NCI-H82 treated with DMSO at 0.1 percent for 48 hours (cell line): ENCODE data around the gene PARD3B.
A peak's percentile ranks its signal among the peaks of the same experiment; 100 is the strongest.

ENCODE experiments used
- DNase-seq: peaks from one replicate; lab custom pipeline; 2025; ENCODE audit not compliant: unreplicated experiment; lab: John Stamatoyannopoulos, UW

The PARD3B gene

DNA sequence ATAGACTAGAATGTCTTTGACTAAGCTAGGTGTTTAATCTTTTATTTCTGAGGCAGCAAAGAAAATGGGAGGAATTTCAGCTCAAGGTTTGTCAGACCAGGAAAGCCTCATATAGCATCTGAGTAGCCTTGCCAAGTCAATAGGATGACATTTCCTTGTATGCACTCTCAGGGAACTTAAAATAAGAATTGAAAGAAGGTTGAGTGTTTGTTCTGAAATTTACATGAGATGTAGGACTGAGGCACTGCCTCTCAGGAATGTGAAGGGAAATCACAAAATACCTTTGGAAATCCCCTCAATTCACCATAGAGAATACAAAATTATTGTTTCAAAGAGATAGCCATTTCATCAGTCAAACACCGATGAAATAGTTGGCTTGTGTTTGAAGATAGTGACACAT lies 745.0 kb downstream of the PARD3B start:
- DNase-seq = no peak

DNA sequence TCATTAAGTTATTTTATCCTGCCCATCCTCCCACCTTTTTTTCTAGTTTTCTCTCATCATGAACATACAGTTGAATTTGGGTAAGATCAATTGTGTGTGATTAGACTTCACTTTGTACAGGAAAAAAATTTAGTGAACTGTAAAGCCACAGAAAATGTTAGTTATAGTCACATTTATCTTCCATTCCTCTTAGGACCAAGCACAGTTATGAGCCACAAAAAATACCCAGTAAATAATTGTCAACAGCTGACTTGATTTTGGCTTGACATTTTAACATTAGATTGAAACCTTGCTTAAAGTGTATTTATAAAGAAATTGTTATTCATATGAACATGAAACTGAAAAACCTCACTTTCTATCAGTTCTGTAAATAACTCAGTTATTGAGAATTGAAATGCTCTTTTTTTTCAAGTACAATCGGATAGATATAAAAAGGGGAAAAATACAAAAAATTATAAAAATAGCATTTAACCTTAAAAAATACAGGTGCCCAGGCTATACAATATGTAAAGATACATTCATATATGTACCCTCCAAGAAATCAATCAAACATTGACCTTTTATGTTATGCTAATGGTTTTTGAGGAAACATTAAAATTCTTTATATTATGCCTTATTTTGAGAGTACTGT lies 747.5 kb downstream of the PARD3B start:
- DNase-seq = no peak

DNA sequence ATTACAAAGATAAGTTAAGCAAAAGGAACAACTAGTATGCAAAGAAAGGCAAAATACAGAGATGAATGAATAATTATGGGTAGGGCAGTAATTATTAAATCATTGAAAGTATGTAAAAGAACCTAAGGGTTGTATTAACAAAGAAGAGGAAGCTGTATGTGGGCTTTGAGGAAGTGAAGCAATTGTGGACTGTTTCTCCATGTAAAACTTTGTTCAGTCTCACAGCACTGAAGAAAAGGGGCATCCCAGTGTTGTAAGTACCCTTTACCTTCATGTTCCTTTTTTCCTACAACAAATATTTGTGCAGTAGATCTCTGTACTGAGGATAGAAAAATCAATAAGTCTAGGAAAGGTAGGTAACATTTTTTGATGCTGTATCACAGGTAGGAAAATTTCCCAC lies 748.3 kb downstream of the PARD3B start:
- DNase-seq = no peak

DNA sequence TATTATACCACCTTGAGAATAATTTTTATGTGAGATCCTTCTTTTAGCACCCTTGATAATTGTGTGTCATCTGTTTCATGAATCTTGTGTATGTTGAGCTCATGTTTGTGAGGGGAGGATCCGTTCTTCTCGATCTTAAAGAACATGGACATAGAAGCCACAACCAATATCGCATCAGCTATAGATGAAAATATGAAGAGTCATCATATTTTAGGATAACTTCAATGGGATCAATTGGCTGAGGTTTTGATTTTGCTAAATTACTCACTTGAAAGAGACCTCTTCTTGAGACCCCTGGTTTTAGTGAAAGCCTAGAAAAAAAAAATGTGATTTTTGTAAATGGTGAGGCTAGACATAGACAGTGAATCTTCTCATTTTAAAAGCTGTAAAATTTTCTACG lies 751.7 kb downstream of the PARD3B start:
- no peak for DNase-seq

DNA sequence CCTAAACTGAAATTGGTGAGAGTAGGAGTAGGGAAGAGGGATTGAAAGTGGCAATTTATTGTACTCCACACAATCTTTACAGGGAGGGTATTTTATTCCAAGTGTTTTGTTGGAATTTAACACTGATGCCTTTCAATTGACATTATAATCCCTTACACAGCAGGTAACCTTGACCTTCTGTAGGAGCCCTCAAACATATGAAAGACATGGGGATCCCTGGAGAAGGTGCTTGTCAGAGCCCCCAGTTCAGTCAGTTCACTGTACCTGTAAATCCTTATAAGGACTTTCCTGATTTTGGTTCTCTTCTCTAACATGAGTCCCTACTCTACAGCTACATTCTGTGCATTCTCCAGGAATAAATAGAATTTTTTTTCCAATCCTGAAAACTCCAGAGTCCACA lies 752.1 kb downstream of the PARD3B start:
- no peak for DNase-seq

DNA sequence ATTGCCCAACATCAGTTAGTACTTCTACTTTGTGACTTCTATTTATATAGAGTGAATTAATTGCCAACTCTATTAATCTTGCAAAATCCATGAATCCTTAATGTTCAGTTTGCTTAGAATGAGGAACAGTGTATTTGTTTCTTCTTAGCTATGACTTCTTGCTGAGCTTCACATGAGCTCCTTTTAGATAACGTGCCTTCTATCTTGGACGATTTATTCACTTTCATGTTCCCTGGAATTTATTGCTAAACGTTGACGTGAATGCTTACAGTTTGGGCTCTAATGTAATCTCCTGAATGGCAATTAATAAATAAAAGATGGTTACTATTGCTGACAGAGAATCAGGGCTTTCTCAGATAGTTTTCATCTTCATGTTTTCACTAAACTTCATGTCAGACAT lies 752.6 kb downstream of the PARD3B start:
- DNase-seq = no peak

DNA sequence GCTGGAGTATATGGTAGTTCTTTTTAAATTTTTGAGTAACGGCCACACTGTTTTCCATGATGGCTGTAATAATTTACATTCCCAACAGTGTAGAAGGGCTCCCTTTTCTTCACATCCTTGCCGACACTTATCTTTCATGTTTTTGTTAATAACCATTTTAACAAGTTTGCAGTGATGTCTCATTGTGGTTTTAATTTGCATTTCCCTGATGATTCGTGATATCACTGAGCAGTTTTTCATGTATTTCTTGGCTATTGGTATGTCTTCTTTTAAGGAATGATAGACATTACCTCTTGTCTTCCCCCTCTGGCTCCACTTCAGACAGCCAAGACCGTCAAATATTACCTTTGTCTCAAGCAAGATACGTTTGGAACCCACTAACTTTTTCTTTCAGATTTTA lies 765.9 kb downstream of the PARD3B start:
- DNase-seq = no peak

DNA sequence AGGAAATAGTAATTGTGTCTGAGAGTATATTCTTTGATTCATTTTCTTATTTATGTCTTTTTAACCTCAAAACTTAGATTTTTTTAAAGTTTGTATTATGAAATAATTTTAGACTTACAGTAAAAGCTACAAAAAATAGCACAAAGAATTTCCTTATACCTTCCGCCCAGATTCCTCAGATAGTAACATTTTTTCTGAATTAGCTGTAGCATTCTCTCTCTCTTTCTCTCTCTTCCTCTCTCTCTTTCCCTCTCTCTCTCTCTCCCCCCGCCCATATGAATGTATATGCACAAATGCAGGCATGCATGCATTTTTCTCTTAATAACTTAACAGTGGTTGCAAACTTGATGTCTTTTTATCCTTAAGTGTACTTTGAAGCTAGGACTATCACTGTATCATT lies 776.0 kb downstream of the PARD3B start:
- DNase-seq = no peak

DNA sequence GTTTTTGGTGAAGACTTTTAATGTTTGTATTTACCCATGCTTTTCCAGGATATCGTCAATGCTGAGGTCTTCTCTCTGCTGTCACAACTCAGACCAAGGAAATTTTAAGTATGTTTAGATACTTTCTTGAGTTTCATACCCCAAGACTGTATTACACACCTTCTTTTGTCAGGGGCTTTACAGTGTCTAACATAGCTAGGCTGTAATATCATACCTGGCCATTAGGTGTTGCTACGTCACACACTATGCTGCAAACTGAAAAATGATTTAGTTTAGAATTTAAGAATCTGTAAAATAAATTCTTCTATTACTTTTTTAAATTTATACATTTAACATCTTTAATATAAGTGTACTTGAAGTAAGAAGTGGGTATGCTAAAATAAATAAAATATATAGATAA lies 778.7 kb downstream of the PARD3B start:
- DNase-seq = no peak

DNA sequence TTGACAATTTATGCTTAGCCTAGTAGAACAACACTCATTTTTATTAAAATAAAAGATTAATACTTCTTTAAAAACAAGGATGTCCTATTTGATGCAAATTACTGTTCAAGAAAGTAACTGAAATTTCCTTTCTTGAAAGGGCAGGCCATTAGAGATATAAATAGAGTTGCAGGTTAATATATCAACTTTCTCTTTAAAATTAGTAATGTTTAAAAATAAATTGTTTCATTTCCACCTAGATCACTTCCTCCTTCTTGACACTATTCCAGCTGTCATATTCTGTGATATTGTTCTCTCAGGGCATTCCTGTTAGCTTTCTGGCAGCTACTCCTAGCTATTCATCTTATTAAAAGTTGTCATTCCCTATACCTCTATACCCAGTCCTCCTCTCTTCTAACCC lies 779.1 kb downstream of the PARD3B start:
- DNase-seq = no peak

DNA sequence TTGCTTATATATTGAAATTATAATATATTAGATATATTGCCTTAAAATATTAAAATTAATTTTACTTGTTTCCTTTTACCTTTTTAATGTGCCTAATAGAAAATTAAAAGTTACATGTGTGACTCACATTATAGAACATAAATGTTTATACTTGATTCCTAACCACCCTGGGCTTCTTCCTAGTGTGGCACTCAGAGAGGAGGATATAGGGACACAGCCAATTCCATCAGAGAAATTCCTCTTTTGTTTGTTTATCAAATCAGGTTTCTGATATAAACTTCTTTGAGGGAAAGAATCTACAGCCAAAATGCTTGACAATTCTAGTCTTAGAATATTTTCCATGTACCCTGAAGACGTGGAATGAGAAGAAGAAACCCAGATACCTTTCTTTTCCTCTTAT lies 788.1 kb downstream of the PARD3B start:
- no peak for DNase-seq

DNA sequence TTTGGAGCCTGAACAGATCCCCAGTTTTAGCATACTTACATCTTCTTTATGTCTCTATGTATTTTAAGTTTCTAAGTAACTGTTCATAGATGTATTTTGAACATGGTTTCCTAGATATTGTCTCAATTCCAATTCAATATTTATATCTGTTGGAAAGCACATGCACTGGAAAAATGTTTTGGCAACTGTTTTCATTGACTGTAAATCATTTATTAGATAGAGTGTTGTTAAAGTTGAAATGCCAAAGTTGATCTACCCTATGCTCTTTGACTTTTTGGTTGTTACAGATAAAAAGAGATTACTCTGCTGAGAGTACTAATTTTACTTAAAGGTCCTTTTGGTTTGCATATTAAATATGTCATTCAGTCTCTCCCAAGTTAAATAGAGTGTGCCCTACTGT lies 792.0 kb downstream of the PARD3B start:
- no peak for DNase-seq

DNA sequence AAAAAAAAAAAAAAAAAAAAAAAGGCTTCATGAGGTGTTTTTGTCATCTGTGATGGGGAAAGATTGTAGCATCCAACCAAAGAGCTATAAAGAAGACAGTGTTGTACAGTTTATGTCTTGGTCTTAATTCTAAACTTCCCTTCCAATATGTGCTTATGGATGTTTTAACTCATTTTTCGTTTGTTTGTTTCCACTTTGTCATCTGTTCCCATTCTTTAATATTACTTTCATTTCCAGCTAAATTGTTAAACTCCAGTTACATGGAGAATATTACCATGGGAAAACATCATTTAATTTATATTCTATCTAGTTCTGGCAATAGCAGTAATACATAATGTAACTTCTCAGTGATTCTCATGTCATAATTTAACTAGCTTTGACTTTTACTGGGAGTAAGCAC lies 792.9 kb downstream of the PARD3B start:
- DNase-seq = no peak

DNA sequence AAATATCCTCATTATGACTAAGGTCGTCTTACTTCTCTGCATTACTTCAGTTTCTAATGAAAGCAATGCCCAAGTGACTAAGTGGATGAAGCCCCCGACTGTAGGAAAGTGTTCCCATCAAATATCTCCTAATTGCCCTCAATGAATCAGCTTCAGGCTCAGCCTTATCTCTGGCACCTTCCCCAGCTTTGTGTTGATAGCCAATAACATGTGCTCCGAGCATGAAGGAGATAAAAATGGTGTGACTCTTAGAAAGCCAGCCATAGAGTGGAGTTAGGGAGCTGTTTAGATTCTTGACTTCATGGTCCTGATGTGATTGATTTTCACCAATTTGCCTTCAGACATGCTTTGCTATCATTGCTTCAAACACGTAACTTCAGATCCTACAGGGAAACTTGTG lies 797.8 kb downstream of the PARD3B start:
- no peak for DNase-seq

DNA sequence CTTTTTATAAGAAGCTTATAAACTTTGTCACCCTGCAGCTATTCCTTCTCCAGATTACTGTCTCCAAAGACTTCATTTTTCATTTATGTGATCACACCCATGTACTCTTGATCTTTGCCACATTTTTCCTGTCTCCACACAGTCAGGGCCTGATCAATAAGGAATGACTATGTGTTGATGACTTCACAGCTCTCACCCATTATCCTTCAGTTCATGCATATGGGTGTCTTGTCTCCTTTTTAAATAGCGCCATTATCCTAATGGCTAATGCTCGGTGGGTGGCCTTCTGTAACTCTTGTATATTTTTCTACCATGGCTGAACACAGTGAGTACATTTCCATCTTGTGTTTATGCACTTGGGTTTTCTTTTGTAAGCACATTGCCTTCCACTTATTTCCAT lies 801.4 kb downstream of the PARD3B start:
- DNase-seq = no peak

DNA sequence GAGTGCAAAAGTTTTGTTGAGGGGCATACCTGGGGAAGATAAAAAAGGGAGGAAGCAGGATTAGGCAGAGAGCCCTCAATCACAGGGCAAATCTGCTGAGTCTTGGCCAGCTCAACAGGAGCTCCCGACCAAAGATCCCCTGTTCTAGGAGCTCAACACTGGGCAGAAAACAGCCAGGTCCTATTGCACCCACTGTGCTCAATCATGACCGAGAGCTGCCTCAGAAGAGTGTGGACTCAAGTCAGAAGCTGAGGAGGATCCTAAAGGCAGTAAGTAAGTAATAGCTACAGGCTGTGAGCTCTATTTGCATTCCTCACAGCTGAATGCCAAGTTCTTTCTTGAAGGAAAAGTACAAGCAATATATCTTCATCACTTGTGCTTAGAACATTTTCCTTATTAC lies 802.6 kb downstream of the PARD3B start:
- DNase-seq = no peak

DNA sequence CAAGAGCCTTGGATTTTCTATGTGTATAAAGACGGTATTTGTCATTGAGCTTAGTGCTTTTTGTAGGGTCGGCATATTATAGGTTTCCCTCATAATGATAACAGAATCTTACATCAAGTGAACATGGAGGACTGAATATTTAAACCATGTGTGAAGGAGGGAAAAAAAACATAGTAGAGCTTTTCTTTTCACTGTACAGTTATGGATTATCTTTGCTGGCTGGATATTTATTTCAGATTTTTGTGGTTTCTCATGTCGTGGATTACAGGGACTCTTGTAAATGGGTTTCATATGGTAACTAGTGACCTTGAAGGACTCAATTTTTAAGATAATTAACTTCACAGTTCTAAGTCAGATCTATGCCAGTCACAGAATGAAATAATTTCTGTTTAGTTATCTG lies 806.8 kb downstream of the PARD3B start:
- DNase-seq = no peak

DNA sequence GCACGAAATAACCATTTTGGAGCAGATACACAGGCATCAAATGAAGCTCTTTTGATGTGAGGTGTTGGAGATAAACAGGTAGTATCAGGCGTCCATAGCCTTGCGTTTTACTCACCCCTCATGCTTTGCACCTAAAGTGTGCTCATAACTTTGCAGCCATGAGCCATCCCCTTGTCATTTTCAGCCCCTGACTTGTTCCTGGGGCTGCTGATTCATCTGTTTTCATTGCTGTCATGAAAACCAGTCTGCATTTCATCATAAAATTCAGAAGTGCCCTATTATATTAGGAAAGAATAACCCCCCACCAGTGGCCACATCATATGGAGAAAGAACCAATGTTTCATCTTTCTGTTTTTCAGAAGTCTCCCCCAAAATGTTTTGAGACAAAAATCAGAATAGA lies 807.3 kb downstream of the PARD3B start:
- no peak for DNase-seq

DNA sequence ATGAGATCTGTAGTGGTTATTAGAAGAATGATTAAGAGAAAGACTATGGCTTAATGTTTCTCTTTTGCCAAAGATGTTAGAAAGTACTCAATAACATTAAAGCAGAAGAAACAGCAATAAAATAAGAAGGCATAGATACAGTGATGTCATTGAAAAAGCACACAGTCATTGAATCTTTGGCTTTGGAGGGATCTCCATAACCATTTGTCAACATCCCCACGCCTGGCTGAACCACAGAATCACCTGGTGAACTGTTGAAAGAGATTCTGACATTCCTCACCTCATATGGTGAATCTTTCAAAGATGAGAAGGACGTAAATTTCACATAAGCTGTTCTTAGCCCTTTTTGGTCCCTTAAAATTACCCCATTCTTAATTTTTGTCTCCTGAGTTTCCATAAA lies 812.5 kb downstream of the PARD3B start:
- no peak for DNase-seq

DNA sequence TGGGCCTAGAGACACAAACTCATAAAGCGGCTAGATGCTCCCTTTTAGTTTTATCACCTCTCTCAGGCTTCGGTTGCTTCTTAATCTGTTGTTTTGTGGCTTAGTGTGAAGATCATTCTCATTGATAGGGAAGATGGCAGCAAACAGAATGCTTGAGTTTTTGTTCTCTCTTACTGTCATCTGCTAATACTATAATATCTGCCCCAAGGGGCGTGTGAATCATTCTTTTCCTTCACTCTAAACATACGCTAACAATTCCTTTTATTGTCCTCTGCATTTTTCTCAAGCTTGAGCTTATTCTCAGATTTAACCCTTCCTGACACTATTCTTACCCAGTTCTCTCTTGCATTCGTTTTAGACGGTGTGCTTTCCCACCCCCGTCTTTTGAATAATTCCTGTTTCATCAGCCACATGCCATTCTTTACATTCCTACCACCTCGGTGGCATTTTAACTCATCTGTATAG lies 813.1 kb downstream of the PARD3B start:
- DNase-seq = no peak

DNA sequence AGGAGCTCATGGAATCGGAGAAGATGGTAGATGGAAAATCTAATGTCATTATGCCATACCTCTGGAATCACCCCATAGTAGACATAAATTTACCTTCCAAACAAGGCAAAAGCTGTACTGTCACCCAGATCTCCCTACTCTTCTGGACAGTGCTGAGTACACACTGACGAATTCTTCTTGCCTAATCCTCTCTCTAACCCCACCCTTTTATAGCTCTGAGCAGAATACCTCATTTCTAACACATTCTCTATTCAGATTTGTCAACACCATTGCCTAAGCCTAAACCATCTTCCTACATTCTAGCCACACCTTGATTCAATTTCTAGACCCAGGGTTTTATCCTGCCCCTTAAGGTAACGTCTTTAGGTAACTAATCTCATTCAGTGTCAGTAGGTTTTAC lies 816.0 kb downstream of the PARD3B start:
- no peak for DNase-seq

DNA sequence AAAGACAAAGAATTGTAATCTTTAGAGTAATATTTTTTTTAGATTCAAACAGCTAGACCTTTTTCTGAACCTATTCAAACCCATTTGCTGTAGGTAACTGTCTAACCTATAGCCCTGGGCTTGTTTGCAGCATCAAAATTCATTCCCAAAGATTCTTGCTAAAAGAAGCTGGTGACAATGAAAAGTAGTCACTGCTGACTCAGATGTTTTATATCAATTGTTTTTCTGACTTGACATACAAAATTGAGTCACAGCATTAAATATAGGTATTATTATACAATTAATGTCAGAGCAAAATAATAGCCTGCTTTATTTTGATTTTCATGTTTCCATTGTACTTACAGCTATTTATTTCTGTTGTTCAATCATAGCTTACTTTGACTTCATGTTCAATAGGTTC lies 816.7 kb downstream of the PARD3B start:
- no peak for DNase-seq

DNA sequence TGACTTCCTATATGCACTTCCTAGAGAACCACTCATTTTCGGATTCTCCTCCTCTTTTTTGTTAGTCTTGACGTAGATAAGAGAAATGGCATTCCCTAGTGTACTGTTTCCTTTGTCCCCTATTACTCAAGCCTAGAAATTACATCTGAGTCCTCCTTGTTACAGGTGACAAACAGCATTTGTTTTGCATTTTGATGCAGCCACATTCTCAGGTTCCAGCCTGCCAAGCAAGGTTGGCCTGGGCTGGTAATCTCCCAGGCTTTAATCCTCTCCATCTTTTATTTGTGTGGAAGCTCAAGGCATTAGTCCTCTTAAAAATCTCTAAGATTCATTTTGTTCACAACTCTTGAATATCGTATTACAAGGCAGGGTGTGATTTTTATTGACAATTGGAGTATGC lies 819.0 kb downstream of the PARD3B start:
- peak; percentile 67 for DNase-seq
